ENCODE data around the gene CDRT4.

GRCh38 chr17:15512071-15512709 lies 44.8 kb upstream of the CDRT4 start:
- TF ChIP-seq CTCF (conservative IDR thresholded peaks at IDR 0.05) (no peak), EZH2 (IDR thresholded peaks at IDR 0.05; ENCODE audit: low read depth) (no peak)

Measured in PC-9 (cell line).